Measurements from ENCODE around the gene CACNG4.
"Not testable (repeated sequence)": the region's sequence is repeated elsewhere in the genome, so short reads cannot be mapped to it uniquely, and the experiment has no call there.

The CACNG4 gene

GRCh38 chr17:67035131-67036083, 70.9 kb downstream of the CACNG4 start:
- DNase-seq (ENCODE audit: extremely low spot score) = no peak
- POLR2A ChIA-PET = no interaction called here
- CTCF ChIA-PET = no interaction called here
- TF ChIP-seq FOXM1 (IDR thresholded peaks at IDR 0.05; ENCODE audit: borderline replicate concordance) (no peak), FOXK2 (IDR thresholded peaks at IDR 0.05) (no peak), SUZ12 (IDR thresholded peaks at IDR 0.05) (no peak), ELF4 (IDR thresholded peaks at IDR 0.05) (no peak), ARNT (IDR thresholded peaks at IDR 0.05) (no peak), CTBP1 (IDR thresholded peaks at IDR 0.05; ENCODE audit: borderline replicate concordance) (no peak), BHLHE40 (IDR thresholded peaks at IDR 0.05; ENCODE audit: borderline replicate concordance) (no peak), HDGF (IDR thresholded peaks at IDR 0.05; ENCODE audit: borderline replicate concordance) (no peak), ZNF384 (IDR thresholded peaks at IDR 0.05) (no peak), FOXA1 (IDR thresholded peaks at IDR 0.05) (no peak), TARDBP (IDR thresholded peaks at IDR 0.05) (no peak)
- TF ChIP-seq, protein P1, sequence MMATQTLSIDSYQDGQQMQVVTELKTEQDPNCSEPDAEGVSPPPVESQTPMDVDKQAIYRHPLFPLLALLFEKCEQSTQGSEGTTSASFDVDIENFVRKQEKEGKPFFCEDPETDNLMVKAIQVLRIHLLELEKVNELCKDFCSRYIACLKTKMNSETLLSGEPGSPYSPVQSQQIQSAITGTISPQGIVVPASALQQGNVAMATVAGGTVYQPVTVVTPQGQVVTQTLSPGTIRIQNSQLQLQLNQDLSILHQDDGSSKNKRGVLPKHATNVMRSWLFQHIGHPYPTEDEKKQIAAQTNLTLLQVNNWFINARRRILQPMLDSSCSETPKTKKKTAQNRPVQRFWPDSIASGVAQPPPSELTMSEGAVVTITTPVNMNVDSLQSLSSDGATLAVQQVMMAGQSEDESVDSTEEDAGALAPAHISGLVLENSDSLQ (IDR thresholded peaks at IDR 0.05) = no peak

DNA sequence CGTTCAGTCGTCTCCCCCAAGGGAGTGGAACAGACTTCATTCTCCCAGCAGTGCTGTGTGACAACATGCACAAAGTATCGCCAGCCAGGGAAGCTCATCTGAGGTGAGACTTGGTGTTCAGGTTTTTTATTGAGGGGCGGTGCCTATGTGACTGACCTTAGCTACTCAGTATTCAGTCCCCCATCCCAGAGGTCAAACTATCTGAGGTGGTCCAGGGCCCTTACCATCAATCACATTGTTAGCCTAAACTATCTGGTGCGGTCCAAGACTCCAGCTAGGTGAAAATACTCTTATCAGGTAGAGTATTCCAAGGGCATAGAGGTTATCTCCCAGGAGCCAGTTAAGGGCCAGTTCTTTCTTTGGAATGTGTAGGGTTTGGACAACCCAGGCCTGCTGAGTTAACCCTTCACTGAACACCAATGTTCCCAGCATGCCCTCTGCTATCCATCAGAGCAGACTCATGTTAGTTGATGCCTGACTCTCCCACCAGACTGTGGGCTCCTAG, 74.4 kb downstream of the CACNG4 start:
- no peak for DNase-seq (ENCODE audit: extremely low spot score)
- ChIA-PET POLR2A (no interaction called here), CTCF (no interaction called here)
- no peak for TF ChIP-seq FOXA1 (IDR thresholded peaks at IDR 0.05)
- no peak for TF ChIP-seq BHLHE40 (IDR thresholded peaks at IDR 0.05; ENCODE audit: borderline replicate concordance)
- no peak for TF ChIP-seq CTBP1 (IDR thresholded peaks at IDR 0.05; ENCODE audit: borderline replicate concordance)
- TF ChIP-seq L3MBTL2 (conservative IDR thresholded peaks at IDR 0.05) = no peak

DNA sequence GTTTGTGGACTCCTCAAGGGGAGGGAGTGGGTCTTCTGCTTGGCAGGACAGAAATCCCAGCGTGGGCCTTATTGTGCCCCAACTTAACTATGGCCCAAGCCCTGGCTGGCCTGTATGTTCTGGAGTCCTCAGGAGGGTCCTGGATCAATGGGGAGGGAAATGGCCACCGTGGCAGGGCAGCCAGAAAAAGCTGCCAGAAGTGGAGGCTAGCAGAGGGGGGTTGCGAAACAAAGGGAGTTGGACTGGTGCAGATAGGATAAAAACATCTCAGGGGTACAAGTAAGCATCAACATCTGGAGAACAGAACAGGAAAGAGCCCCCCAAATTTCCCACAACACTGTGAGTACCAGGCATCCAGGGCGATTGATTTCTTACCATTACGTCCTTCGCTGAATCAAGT, 76.1 kb downstream of the CACNG4 start:
- POLR2A ChIA-PET = no interaction called here
- TF ChIP-seq FOXA1 (IDR thresholded peaks at IDR 0.05) (no peak), TARDBP (IDR thresholded peaks at IDR 0.05) (no peak), ZNF384 (IDR thresholded peaks at IDR 0.05) (no peak), ARNT (IDR thresholded peaks at IDR 0.05) (no peak), SUZ12 (IDR thresholded peaks at IDR 0.05) (no peak), NFRKB (IDR thresholded peaks at IDR 0.05) (no peak), LEF1 (IDR thresholded peaks at IDR 0.05; ENCODE audit: borderline replicate concordance) (no peak), L3MBTL2 (conservative IDR thresholded peaks at IDR 0.05) (no peak), CTBP1 (IDR thresholded peaks at IDR 0.05; ENCODE audit: borderline replicate concordance) (no peak), FOXM1 (IDR thresholded peaks at IDR 0.05; ENCODE audit: borderline replicate concordance) (no peak), HDGF (IDR thresholded peaks at IDR 0.05; ENCODE audit: borderline replicate concordance) (no peak), FOXK2 (IDR thresholded peaks at IDR 0.05) (no peak), ELF4 (IDR thresholded peaks at IDR 0.05) (no peak)
- TF ChIP-seq, protein P1 (IDR thresholded peaks at IDR 0.05) = no peak
- CTCF ChIA-PET = no interaction called here
- DNase-seq (ENCODE audit: extremely low spot score) = no peak

DNA sequence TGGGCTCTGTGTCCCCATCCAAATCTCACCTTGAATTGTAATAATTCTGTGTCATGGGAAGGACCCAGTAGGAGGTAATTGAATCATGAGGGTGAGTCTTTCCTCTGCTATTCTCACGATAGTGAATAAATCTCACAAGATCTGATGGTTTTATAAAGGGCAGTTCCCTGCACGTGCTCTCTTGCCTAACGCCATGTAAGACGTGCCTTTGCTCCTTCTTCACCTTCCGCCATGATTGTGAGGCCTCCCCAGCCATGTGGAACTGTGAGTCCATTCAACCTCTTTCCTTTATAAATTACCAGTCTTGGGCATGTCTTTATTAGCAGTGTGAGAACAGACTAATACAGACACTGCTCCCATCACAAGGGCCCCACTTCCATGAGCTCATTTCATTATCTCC, 76.6 kb downstream of the CACNG4 start:
- POLR2A ChIA-PET; DNase-seq (ENCODE audit: extremely low spot score); CTCF ChIA-PET: not testable (repeated sequence)

GRCh38 chr17:67041531-67041930, 77.0 kb downstream of the CACNG4 start:
- POLR2A ChIA-PET = no interaction called here

DNA sequence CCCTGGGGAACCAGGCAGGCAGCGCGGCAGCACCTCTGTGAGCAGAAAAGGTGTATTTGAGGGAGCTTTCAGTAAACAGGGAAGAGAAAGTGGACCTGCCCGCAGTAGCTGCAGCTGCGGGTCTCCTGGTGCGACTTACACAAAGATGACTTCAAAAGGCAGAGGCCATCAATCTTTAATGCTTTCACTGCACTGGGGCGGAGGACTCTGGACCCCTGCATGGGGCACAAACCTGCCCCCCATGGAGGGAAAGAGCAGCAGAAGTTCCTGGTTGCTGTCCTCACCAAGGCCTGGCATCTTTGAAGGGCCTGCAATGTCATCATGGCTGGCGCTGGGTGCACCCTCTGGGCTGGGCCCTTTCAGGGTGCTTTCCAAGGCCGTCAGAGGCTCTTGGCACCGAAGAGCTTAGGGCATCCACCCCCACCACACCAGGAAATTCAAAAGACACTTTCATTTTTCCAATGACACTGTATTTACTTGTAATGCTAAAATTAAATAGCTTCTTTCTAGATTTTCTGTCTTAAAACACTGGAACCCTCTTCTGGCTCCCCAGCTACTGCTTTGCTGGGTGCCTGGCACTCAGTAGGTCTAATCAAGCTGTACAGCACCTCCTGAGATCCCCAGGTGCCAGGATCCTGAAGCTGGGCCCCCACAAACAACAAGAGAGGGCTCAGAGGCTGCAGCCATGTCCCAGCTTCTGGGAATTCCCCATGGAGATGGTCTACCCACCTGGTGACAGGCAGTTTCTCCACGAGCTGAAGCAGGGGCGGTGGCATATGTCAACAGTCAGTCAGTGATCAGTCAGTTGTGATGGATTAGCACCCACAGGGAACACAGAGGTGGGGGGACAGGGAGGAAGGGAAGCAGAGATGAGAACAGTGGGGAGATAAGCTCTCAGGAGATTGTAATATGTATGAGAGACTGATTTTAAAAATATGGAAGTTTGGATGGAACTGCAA, 77.7 kb downstream of the CACNG4 start:
- POLR2A ChIA-PET = no interaction called here

More at GRCh38 chr17:67041531-67041930, 77.0 kb downstream of the CACNG4 start:
- no peak for DNase-seq (ENCODE audit: extremely low spot score)
- TF ChIP-seq HDGF (IDR thresholded peaks at IDR 0.05; ENCODE audit: borderline replicate concordance) (no peak), TARDBP (IDR thresholded peaks at IDR 0.05) (no peak), CTBP1 (IDR thresholded peaks at IDR 0.05; ENCODE audit: borderline replicate concordance) (no peak), FOXA1 (IDR thresholded peaks at IDR 0.05) (no peak), SUZ12 (IDR thresholded peaks at IDR 0.05) (no peak), ZNF384 (IDR thresholded peaks at IDR 0.05) (no peak), NFRKB (IDR thresholded peaks at IDR 0.05) (no peak), L3MBTL2 (conservative IDR thresholded peaks at IDR 0.05) (no peak), FOXK2 (IDR thresholded peaks at IDR 0.05) (no peak), ELF4 (IDR thresholded peaks at IDR 0.05) (no peak), LEF1 (IDR thresholded peaks at IDR 0.05; ENCODE audit: borderline replicate concordance) (no peak), ARNT (IDR thresholded peaks at IDR 0.05) (no peak), BHLHE40 (IDR thresholded peaks at IDR 0.05; ENCODE audit: borderline replicate concordance) (no peak)
- CTCF ChIA-PET = interaction anchor here (0.6 kb wide), 1 partner anchor 23 kb away, joined by 3 read pairs; no protein-coding TSS in a partner anchor

More for the DNA sequence above, 77.7 kb downstream of the CACNG4 start:
- DNase-seq (ENCODE audit: extremely low spot score) = no peak
- CTCF ChIA-PET = interaction anchor here (0.6 kb wide), 1 partner anchor 22 kb away, joined by 3 read pairs; no protein-coding TSS in a partner anchor
- TF ChIP-seq FOXK2 (IDR thresholded peaks at IDR 0.05) = no peak
- no peak for TF ChIP-seq NFRKB (IDR thresholded peaks at IDR 0.05)
- TF ChIP-seq SUZ12 (IDR thresholded peaks at IDR 0.05) = no peak
- no peak for TF ChIP-seq LEF1 (IDR thresholded peaks at IDR 0.05; ENCODE audit: borderline replicate concordance)
- TF ChIP-seq, protein P1 (IDR thresholded peaks at IDR 0.05) = no peak
- no peak for TF ChIP-seq BHLHE40 (IDR thresholded peaks at IDR 0.05; ENCODE audit: borderline replicate concordance)
- no peak for TF ChIP-seq CTBP1 (IDR thresholded peaks at IDR 0.05; ENCODE audit: borderline replicate concordance)
- TF ChIP-seq ELF4 (IDR thresholded peaks at IDR 0.05) = no peak
- no peak for TF ChIP-seq L3MBTL2 (conservative IDR thresholded peaks at IDR 0.05)
- no peak for TF ChIP-seq ZNF384 (IDR thresholded peaks at IDR 0.05)
- no peak for TF ChIP-seq ARNT (IDR thresholded peaks at IDR 0.05)
- no peak for TF ChIP-seq SP1 (IDR thresholded peaks at IDR 0.05)
- no peak for TF ChIP-seq FOXM1 (IDR thresholded peaks at IDR 0.05; ENCODE audit: borderline replicate concordance)
- no peak for TF ChIP-seq TARDBP (IDR thresholded peaks at IDR 0.05)
- TF ChIP-seq FOXA1 (IDR thresholded peaks at IDR 0.05) = no peak
